Measurements from ENCODE around the gene RAP1GDS1.
"Not testable (repeated sequence)": the region's sequence is repeated elsewhere in the genome, so short reads cannot be mapped to it uniquely, and the experiment has no call there.

Gene RAP1GDS1

GRCh38 chr4:98352396-98352795 is 91.2 kb downstream of the RAP1GDS1 start:
- H3K4me3 ChIP-seq (ENCODE audit: low read depth, low read length): no peak overlapping the region
- no peak for DNase-seq (ENCODE audit: low read depth, low spot score)
- ChIA-PET CTCF (no interaction called here), POLR2A (no interaction called here)
- TF ChIP-seq, protein P1, sequence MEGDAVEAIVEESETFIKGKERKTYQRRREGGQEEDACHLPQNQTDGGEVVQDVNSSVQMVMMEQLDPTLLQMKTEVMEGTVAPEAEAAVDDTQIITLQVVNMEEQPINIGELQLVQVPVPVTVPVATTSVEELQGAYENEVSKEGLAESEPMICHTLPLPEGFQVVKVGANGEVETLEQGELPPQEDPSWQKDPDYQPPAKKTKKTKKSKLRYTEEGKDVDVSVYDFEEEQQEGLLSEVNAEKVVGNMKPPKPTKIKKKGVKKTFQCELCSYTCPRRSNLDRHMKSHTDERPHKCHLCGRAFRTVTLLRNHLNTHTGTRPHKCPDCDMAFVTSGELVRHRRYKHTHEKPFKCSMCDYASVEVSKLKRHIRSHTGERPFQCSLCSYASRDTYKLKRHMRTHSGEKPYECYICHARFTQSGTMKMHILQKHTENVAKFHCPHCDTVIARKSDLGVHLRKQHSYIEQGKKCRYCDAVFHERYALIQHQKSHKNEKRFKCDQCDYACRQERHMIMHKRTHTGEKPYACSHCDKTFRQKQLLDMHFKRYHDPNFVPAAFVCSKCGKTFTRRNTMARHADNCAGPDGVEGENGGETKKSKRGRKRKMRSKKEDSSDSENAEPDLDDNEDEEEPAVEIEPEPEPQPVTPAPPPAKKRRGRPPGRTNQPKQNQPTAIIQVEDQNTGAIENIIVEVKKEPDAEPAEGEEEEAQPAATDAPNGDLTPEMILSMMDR (IDR thresholded peaks at IDR 0.05; ENCODE audit: insufficient read depth, low read length, missing control alignments): no peak

GRCh38 chr4:98352940-98353339 is 91.8 kb downstream of the RAP1GDS1 start:
- POLR2A ChIA-PET: interaction anchor here (0.6 kb wide), 1 partner anchor 701 kb away, joined by 3 read pairs; no protein-coding TSS in a partner anchor
- CTCF ChIA-PET: no interaction called here
- no peak overlapping the region for H3K4me3 ChIP-seq (ENCODE audit: low read depth, low read length)
- no peak for DNase-seq (ENCODE audit: low read depth, low spot score)
- TF ChIP-seq, protein P1 (IDR thresholded peaks at IDR 0.05; ENCODE audit: insufficient read depth, low read length, missing control alignments): no peak

- DNase-seq (ENCODE audit: low read depth, low spot score): no peak
- POLR2A ChIA-PET: no interaction called here
- CTCF ChIA-PET: no interaction called here
- no peak overlapping the region for H3K4me3 ChIP-seq (ENCODE audit: low read depth, low read length)
- TF ChIP-seq, protein P1 (IDR thresholded peaks at IDR 0.05; ENCODE audit: insufficient read depth, low read length, missing control alignments): no peak
Observed at GRCh38 chr4:98358630-98359248, 97.6 kb downstream of the RAP1GDS1 start.

DNA sequence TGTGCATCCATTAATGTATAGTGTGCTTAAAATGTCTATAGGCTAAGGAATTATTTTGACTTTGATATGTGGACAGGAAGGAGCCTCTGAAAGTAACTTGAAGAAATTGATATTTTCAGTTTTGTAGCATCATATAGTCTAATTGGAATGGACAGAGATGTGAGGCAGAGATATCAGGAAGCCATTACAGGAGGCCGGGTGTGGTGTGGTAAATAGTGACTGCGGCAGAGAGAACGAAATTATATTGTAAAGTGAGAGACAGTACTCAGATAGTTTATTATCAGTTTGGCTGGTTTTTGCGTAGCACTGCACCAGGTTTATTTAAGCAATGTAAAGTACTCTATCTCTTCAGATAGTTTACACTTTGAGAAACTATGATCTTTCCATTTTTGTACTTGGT is 98.5 kb downstream of the RAP1GDS1 start:
- no peak overlapping the region for H3K4me3 ChIP-seq (ENCODE audit: low read depth, low read length)
- CTCF ChIA-PET: no interaction called here
- POLR2A ChIA-PET: no interaction called here
- TF ChIP-seq, protein P1 (IDR thresholded peaks at IDR 0.05; ENCODE audit: insufficient read depth, low read length, missing control alignments): no peak
- no peak for DNase-seq (ENCODE audit: low read depth, low spot score)

DNA sequence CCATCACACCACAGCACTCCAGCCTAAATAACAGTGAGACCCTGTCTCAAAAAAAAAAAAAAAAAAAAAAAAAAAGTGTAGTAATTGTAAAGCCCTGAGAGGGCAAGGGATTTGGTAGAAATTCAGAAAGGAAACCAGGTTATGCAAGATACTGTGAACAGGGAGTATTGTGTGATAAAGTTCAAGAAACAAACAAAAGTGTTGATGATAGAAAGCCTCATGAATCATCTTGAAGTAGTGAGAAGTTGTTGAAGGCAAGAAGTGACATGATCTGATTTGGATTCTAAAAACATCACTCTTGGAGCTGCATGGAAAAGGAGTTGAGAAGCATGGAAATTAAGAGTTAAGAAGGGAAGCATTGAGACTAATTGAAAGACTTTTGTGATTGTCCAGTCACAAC is 102.2 kb downstream of the RAP1GDS1 start:
- ChIA-PET POLR2A (no interaction called here), CTCF (no interaction called here)
- TF ChIP-seq, protein P1 (IDR thresholded peaks at IDR 0.05; ENCODE audit: insufficient read depth, low read length, missing control alignments): no peak
- no peak for DNase-seq (ENCODE audit: low read depth, low spot score)
- H3K4me3 ChIP-seq (ENCODE audit: low read depth, low read length): no peak overlapping the region

DNA sequence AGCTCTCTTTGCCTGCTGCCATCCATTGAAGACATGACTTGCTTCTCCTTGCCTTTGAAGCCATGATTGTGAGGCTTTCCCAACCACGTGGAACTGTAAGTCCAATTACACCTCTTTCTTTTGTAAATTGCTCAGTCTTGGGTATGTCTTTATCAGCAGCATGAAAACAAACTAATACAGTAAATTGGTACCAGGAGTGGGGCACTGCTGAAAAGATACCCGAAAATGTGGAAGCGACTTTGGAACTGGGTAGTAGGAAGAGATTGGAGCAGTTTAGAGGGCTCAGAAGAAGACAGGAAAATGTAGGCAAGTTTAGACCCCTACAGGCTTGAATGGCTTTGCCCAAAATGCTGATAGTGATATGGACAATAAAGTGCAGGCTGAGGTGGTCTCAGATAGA is 105.1 kb downstream of the RAP1GDS1 start:
- POLR2A ChIA-PET; CTCF ChIA-PET; DNase-seq (ENCODE audit: low read depth, low spot score); H3K4me3 ChIP-seq (ENCODE audit: low read depth, low read length): not testable (repeated sequence)

DNA sequence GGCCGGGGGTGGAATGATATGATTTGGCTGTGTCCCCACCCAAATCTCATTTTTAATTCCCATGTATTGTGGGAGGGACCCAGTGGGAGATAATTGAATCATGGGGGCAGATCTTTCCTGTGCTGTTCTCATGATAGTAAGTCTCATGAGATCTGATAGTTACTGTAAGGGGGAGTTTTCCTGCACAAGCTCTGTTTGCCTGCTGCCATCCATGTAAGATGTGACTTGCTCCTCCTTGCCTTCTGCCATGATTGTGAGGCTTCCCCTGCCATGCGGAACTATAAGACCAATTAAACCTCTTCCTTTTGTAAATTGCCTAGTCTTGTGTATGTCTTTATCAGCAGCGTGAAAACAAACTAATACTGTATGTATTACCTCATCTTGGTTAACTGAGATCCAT is 106.8 kb downstream of the RAP1GDS1 start:
- H3K4me3 ChIP-seq (ENCODE audit: low read depth, low read length); DNase-seq (ENCODE audit: low read depth, low spot score); CTCF ChIA-PET; POLR2A ChIA-PET: not testable (repeated sequence)

Data from AG04449 (cell line).